ENCODE measurements around the gene INPP5K.

Gene INPP5K

DNA sequence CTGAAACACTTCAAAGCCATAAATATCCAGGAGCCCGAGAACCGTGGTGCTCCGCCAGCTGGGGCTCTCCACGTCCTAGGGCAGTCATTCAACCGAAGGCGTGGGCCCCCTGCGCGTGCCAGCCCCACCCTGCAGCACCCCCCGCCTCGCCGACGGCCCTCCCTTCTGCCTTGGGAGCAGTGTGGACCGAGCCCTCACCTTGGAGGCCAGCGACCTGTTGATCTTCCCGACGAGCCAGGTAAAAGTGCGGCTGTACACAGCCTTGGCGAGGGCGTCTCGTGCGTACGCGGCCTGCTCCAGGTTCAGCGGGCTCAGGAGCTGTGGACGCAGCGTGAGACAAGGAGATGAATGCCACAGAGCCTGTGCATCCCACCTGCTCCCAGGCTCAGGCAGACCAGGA is 38.0 kb downstream of the INPP5K start:
- TF ChIP-seq, protein P1, sequence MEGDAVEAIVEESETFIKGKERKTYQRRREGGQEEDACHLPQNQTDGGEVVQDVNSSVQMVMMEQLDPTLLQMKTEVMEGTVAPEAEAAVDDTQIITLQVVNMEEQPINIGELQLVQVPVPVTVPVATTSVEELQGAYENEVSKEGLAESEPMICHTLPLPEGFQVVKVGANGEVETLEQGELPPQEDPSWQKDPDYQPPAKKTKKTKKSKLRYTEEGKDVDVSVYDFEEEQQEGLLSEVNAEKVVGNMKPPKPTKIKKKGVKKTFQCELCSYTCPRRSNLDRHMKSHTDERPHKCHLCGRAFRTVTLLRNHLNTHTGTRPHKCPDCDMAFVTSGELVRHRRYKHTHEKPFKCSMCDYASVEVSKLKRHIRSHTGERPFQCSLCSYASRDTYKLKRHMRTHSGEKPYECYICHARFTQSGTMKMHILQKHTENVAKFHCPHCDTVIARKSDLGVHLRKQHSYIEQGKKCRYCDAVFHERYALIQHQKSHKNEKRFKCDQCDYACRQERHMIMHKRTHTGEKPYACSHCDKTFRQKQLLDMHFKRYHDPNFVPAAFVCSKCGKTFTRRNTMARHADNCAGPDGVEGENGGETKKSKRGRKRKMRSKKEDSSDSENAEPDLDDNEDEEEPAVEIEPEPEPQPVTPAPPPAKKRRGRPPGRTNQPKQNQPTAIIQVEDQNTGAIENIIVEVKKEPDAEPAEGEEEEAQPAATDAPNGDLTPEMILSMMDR (IDR thresholded peaks at IDR 0.05; ENCODE audit: control insufficient read depth, insufficient read depth, low read depth, low read length, missing control alignments) = no peak
- no peak overlapping the region for H3K4me3 ChIP-seq (ENCODE audit: control insufficient read depth, low read depth, low read length)
- no peak for DNase-seq (ENCODE audit: low read depth)

DNA sequence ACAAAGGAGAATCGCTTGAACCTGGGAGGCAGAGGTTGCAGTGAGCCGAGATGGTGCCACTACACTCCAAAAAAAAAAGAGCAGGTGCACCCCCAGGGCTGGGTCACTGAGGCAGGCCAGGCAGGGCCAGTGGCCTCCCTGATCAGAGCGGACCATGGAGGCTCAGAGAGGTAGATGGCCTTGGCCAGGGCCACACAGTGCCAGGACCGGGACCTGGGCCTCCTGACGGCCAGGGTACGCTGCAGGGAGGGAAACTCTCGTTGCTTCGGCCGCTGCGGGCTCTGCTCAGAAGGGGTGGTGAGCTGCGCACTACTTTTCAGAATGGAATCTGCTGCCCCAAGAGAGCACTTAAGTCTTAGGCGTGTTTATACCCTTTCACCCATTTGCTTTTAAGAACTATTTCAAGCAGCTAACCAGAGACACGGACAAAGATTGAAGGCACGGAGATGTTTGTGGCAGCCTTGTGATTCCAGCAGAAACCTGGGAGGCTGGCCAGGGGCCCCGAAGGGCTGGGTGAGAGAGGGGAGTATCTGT is 41.0 kb downstream of the INPP5K start:
- H3K4me3 ChIP-seq (ENCODE audit: control insufficient read depth, low read depth, low read length) = no peak overlapping the region
- no peak for DNase-seq (ENCODE audit: low read depth)
- TF ChIP-seq, protein P1 (IDR thresholded peaks at IDR 0.05; ENCODE audit: control insufficient read depth, insufficient read depth, low read depth, low read length, missing control alignments) = no peak

DNA sequence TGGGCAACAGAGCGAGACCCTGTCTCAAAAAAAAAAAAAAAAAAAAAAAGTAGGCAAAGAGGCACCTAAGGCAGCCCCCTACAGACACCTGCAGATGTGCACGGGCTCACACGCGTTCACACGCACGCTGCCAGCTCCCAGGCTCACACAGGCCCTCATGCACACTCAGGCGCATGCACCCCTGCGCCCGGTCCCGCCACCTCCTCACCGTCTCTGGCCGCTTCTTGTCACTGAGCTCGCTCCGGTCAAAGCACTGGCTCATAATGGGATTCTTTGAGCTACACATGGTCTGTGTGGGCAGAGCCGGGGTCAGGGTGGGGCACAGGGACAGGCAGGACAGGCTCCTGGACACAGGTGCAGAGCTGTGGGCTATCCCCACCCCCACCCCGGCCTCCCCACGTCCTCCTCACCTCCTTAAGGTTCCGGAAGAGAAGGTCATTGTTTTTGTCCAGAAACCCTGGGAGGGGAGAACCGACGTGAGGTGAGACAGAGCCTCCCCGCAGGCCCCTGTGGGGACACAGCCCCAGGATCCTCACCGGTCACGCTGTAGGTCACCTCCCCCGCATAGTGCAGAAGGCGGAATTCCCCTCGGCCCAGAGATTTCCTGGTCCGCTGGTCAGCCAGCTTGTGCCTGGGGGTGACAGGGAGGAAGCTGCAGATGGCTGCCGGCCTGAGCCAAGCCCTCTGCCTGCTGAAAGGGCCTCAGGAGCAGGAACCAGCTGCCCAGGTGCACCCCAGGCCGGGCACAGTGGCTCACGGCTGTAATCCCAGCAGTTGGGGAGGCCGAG is 41.8 kb downstream of the INPP5K start:
- TF ChIP-seq, protein P1 (IDR thresholded peaks at IDR 0.05; ENCODE audit: control insufficient read depth, insufficient read depth, low read depth, low read length, missing control alignments) = no peak
- no peak for DNase-seq (ENCODE audit: low read depth)
- H3K4me3 ChIP-seq (ENCODE audit: control insufficient read depth, low read depth, low read length) = no peak overlapping the region

DNA sequence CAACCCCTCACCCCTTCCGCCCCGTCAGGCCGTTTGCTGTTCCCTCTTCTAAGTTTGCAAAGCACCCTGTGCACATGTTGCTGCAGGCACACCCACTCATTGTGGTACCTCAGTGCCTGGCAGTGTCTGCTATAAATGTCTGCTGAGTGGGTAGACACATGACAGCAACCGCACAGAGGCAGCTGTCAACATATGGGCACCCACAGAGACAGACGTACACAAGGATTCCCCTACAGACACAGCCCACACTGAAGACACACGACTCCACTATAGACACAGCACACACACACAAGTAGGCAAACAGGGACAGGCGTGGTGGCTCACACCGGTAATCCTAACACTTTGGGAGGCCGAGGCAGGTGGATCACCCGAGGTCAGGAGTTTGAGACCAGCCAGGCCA is 42.6 kb downstream of the INPP5K start:
- H3K4me3 ChIP-seq (ENCODE audit: control insufficient read depth, low read depth, low read length) = no peak overlapping the region
- no peak for DNase-seq (ENCODE audit: low read depth)
- TF ChIP-seq, protein P1 (IDR thresholded peaks at IDR 0.05; ENCODE audit: control insufficient read depth, insufficient read depth, low read depth, low read length, missing control alignments) = no peak

DNA sequence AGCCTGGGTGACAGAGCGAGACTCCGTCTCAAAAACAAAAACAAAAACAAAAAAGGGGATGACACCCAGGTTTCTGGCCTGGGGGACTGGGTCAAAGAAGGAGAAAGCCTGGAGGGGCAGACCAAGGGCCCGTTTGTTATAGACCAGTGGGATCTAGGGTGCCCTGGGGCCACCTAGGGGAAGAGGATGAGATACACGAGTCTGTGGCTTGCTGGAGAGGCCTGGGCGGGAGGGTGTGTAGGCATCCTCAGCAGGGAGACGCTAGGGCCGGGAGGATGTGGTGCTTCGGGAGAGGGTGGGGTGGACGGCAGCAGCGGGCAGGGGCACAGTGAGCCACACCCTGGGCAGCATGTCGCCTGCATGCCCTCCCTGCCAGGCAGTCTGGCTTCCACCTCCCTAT is 43.2 kb downstream of the INPP5K start:
- TF ChIP-seq, protein P1 (IDR thresholded peaks at IDR 0.05; ENCODE audit: control insufficient read depth, insufficient read depth, low read depth, low read length, missing control alignments) = no peak
- no peak overlapping the region for H3K4me3 ChIP-seq (ENCODE audit: control insufficient read depth, low read depth, low read length)
- no peak for DNase-seq (ENCODE audit: low read depth)

DNA sequence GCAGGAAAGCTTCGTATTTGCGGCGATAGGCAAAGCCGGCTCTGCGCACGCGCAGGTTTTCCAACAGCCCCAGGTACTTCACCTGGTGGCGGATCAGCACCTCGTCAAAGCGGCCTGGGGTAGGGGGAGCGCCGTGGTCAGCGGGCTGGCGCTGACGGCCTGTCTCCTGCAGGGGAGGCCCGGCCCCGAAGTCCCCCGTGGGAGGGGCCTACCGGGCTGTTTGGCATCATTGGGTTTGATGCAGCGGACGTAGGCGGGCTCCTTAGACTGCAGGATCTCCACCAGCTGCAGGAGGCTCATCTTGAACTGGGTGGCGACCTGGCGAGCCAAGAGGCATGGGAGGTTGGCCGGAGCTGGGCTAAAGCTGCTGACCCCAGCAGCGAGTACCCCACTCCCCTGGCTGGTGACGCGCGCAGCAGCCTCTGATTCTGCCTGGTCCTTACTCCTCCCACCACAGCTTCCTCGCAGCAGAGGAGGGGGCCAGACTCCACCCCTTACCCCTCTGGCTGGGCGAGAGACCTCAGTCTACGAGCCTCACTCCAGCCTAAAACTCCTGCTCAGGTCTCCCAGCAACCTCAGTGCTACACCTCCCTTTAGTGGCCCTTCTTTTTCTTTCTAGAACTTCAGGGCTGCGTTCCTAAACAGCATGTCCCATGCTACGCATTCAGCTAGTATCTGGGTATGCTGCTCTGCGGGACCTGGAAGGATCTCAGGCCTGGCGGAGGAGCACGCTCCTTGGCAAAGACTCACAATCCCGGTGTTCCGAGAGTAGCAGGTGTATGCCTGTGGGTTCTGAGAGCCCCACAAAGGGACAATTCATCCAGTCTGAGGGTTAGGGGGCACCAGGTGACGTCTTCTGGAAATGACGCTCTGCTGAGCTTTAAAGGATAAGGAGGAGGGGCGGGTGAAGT is 44.2 kb downstream of the INPP5K start:
- DNase-seq (ENCODE audit: low read depth) = no peak
- no peak overlapping the region for H3K4me3 ChIP-seq (ENCODE audit: control insufficient read depth, low read depth, low read length)
- TF ChIP-seq, protein P1 (IDR thresholded peaks at IDR 0.05; ENCODE audit: control insufficient read depth, insufficient read depth, low read depth, low read length, missing control alignments) = no peak
